Measurements from ENCODE around the gene ABLIM1.
A peak's percentile ranks its signal among the peaks of the same experiment; 100 is the strongest.

The ABLIM1 gene

GRCh38 chr10:114616516-114616915 lies 41.6 kb downstream of the ABLIM1 start:
- DNase-seq = no peak

GRCh38 chr10:114616103-114616502 lies 42.0 kb downstream of the ABLIM1 start:
- no peak for DNase-seq

GRCh38 chr10:114615600-114616007 lies 42.5 kb downstream of the ABLIM1 start:
- DNase-seq = no peak

DNA sequence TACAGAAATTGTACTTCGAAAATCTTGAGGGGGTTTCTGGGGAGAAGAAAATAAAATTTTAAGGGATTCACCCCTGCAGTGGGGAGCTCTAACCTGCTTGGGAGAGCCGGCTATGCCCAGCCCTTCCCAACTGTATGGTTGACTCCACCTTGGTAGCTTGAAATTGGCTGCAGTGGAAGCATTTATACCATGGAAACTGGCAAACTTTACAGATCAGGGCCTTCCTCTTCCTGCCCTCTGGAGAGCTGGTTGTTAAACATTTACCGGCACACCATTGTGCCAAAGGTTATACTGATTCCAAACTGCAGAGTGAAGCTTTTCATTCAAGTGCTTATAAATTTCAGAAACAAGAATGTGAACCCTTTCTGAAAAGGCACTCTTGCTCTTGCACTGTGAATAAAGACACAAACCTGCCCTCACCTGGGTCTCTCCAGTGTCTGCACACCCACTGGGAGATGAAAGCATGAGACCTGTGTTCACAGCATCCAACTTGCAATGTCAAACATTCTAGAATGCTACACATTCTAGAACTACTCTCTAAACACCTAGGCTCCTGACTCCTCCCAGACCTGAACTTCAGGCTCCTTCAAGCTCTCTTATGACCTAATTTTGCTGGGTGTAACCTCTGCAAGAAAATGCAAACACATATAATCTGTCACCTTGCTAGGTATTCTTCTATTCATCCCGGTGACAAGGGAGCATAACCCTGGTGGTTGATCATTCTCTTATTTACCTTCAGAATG lies 44.7 kb downstream of the ABLIM1 start:
- DNase-seq = peak; percentile 55

DNA sequence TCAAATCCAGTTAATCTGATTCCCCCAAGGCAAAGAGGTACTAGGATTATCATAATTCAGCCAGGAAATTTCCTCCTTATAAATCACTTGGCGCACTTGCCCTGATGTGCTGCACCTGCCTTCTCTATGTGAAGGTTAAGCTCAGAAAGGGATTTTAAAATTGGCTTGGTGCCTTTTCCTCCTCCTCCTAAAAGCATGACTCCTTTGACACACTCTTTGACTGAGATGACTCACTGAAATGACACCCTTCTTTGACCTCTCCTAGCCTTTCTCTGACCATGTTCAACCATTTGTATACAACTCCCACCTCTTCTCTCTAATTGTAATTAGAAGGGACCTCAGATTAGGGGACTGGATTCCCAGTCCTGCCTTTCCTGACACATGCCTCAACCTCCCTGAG lies 46.5 kb downstream of the ABLIM1 start:
- DNase-seq = peak; percentile 49

GRCh38 chr10:114609518-114610426 lies 48.3 kb downstream of the ABLIM1 start:
- no peak for DNase-seq

DNA sequence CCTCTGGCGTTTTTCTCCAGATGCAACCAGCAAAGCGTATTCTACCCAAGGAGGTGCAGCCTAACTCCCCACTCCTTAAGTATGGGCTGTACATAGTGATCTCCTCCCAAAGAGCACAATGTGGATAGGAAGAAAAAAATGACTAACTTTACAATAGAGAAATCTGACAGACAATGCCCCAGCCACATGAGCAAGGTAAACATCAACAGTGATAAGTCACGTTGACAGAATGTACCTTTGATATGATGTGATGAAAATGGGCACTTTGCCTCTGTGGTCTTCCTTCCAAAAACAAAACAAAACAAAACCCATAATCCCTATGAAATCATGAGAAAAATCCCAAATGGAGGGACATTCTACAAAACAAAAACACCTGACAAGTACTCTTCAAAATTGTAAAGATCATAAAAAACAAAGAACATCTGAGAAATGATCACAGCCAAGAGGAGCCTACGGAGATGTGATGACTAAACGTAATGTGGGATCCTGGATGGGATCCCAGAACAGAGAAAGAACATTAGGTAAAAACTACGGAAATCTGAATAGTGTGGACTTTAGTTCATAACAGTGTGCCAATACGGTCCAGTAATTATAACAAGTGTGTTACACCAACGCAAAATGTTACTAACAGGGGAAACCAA lies 50.6 kb downstream of the ABLIM1 start:
- DNase-seq = no peak

DNA sequence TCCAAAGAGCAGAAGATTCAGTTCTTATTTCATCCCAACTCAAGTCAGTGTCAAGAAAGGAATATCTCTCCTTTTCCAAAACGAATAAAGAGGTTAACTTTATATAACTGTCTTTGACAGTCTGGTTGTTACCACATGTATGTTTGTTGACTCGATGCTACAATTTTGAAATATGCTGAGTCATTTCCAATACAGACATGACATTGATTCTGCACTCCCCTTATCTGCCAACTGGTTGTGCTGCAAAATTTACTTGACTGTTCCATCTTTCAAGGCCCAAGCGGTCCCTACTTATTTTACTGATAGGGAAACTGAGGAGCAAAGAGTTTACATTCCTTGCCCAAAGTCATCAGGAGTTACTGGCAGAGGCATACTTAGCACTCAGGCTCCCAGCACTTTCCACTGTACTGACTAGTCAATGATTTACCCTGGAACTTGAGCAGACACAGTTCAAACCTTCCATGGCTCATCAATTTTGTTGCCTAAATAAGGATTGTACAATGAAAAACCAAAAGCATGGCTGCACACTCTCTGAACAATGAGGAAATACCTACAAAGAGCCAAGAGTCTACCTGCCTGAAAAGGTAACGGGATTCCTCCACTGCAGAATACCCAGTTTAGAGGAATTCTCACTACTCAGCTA lies 52.8 kb downstream of the ABLIM1 start:
- DNase-seq = peak; percentile 82

DNA sequence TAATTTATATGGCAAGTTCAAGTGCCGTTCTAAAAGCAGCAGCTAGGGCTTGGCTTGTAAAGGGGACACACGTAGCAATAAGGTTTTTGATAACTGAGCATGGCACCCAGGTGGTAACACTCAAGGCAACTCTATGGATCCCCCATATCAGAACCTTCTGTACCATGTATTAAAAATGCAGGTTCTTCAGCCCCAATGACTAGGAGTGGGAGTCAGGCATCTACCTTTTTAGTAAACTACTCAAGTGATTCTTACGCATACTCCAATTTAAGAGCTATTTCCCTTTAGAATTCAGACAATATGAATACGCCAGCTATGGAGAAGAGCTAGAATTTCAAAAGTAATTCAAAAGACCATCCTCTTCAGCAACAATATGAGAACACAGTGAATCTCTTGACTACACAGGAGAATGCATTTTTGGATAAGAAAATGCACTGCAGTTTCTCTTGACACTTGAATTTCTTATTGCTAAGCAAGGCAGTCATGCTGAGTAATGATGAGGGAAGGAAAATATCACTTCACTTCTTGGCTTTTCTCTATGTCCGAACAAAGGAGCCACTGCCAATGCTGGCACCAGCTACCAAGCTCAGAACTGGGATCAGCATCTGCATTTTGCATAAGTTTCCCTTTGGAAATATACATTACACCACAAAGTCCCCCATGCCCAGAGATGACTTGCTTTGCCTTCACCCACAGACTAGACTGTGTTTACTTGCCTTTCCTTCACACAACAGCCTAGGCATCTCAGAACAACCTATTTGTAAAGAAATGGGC lies 53.5 kb downstream of the ABLIM1 start:
- DNase-seq = peak; percentile 38

DNA sequence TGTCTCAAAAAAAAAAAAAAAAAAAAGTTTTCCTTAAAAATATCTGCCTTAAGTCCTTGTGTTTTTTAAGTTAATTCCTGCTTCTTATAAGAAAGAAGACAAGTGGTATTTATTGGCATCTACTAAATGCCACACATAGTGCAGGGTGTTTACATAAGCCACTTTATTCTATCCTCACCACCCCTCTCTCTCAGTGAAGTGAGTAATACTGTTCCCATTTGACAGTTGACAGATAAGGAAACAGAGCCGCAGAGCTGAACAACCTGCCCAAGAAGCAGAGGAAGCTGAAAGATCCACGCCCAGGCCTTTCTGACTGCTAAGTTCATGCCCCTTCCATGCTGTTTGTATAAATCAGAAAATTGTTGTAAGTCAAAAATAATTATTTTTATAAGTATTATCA lies 54.1 kb downstream of the ABLIM1 start:
- DNase-seq = no peak

GRCh38 chr10:114603303-114603702 lies 54.8 kb downstream of the ABLIM1 start:
- no peak for DNase-seq

DNA sequence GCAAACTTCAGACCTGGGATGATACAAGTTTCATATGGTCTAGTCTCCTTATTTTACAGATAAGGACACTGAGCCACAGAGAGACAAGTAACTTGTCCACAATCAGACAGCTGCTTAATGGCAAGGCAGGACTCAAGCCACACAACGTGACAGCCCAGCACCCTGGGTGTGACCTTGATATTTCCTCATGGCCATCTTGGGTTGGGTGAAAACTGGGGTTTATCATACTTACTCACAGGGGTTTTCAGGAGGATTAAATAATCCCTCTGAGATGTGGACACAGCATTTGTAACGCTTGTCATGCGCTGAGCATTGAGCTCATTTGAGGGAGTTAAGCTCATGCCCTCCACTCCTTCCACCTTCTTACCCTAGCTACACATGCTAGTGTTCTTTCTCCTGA lies 58.0 kb downstream of the ABLIM1 start:
- DNase-seq = no peak

DNA sequence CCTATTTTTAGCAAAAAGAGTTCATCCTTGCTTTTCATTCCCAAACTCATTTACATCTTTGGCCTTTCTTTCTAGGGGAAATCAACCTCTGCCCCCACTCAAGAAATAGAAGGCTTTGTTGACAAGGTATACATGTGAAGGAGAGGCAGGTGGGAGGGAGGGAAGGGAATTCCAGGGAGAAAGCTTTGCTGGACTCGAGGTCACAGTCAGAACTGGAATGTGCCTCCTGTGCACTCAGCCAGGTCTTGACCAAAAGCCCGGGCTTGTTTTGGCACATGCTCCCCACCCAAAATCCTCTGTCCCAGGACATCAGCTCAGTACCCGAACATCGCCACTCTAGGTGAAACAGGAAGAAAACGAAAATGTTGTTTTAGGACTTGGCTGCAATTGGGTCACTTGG lies 61.3 kb downstream of the ABLIM1 start:
- no peak for DNase-seq

DNA sequence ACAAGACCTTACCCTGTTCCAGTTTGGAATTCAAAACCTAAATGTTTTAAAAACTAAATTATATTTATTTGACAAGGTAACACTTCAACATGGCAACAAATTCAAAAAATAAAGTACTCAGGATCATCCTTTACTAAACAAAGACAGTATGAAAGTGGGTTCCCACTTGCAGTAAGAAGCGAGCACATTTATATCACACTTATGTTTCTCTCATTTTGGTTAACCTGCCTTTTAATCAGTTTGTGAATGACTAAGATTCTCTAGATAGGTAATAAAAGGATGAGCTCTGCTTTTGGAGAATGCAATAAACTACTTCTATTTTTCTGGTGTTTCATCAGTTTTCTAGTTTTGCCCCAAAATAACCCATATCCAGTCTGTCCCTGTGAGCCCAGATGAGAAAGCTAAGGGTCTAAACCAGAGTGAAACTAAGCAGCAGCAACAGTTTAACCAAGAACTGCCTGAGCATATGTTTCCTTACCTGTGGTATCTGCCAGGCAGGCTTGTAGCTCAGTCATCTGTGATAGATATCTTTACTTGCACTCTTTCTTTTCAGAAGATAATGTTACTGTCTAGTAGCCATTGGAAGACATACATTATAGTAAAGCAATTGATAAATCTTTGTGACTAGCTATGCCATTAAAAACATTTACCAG lies 64.1 kb downstream of the ABLIM1 start:
- DNase-seq = no peak

GRCh38 chr10:114593240-114593792 lies 64.8 kb downstream of the ABLIM1 start:
- no peak for DNase-seq

DNA sequence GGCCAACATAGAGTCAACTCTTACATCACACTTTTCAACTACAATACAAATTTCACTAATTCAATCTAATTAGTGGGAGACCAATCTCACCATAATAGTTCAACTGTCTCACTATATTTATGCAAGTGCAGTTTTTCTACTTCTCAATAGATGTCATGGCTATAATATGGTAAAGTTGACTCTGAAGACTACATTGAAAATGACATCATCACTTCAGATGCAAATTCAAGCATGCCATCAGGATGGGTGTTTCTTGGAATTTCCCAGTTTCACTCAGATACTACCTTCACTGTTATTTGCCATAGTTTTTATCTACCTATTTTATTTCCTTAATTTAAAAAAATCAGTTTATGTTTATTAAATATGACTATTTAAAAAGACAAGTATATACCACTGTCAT lies 67.1 kb downstream of the ABLIM1 start:
- no peak for DNase-seq

DNA sequence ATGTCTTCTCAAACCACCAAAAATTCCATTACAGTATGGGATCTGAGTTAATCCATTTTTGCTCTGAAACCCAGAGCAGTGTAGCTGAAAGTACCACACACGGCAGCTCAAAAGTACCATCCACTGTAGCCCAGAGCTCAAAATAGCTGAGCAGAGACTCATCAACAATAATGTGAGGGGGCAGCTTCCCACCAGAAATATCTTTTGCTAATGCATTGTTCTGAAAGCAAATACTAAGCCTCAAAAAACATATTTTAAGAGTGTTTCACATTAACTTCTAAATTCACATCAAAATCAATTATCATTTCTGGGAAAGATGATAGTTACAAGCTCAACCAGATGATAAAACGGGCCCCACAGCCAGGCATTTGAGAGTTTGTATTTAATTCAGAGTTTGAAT lies 73.7 kb downstream of the ABLIM1 start:
- DNase-seq = no peak

GRCh38 chr10:114581071-114581470 lies 77.0 kb downstream of the ABLIM1 start:
- DNase-seq = no peak

DNA sequence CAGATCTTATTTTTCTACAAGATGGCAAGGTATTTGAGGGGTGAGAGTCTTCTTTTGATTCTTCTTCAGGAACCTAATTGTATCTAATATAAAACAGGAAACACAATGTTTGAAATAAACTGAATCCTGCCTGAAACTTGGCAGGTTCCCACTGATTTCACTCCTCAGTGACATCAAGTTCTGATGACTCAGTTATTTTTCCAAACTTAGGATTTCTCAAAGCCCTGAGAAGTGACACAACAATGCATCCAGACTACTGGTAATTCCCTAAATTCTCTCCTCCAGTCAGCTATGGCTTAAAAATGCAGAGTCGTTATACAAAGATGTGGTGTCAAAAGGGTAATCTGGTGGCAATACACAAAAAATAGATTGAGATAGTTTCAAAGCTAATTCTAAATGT lies 80.9 kb downstream of the ABLIM1 start:
- DNase-seq = no peak

DNA sequence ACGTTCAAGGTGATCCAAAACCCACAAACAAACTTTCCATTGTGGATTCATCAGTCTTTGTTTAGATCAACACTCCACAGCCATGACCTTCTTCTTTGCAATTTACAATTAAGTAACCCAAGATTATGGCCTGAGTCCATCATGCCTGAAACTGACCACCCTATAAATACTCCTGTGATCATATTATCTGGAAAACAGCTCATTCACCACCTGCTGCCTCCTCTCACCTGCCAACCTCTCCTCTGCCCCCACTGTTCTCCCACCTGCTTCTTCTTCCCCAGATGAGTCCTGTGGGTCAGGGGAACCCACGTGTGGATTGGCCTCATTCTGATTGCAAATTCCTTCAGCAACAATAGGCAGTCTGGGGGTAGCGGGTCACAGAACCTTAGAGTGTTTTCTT lies 81.4 kb downstream of the ABLIM1 start:
- no peak for DNase-seq

GRCh38 chr10:114576132-114576487 lies 82.0 kb downstream of the ABLIM1 start:
- DNase-seq = no peak

Measured in DMS53 (cell line).